ENCODE data around the gene BGN. TPM values are rescaled to one million over a fixed set of nuclear protein-coding genes. Genes with fewer than 3 reads are reported as not detected.

Gene BGN
- total and polyA plus RNA-seq, 2 donors: 3.4 to 21.6 TPM

DNA sequence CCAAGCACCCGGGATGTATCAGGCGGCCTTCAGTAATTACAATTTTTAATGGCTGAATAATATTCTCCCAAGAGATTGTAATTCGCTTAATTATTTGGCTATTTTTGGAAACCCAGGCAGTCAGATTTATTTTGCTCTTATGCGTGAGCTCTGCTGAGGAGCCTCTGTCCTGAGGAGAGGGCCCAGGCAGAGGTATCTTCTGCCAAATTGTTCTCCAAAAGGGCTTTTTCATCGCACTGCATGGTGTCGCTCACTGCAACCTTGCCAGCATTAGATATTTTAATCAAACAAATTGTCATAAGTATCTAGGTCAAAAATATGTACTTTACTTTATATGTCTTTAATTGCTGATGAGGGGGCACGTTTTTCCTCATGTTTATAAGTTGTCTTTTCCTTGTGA, 28.5 kb downstream of the BGN start:
- H3K27ac ChIP-seq (ENCODE audit: low read depth in 1 of 2, low read length in 1 of 2): no peak overlapping the region
- 94% methylated on average over 7 of the region's 7 CpGs for WGBS

DNA sequence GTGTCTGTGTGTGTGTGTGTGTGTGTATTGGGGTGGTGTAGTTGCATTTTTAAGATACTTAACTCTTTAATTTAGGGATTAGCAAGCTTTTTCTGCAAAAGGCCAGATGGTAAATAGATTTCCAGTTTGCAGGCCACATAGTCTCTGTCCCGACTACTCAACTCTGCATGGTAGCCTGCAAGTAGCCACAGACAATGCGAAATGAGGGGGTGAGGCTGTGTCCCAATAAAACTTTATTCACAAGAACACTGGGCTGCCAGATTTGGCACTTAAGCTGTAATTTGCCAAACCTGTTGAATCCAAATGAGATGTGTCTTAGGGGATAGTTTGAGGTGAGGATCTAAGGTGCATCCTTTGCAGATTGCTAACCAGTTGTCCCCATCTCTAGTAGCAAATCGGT, 29.5 kb downstream of the BGN start:
- Histone ChIP-seq H3K9me3 (ENCODE audit: control insufficient read depth in 2 of 2, insufficient read depth in 1 of 2, low read length in 1 of 2) (no peaks in the 10 kb centered on the region), H3K4me3 (ENCODE audit: low read length in 2 of 2) (no peak overlapping the region), H3K27ac (ENCODE audit: low read depth in 1 of 2, low read length in 1 of 2) (no peak overlapping the region), H3K27me3 (ENCODE audit: control insufficient read depth in 2 of 2, insufficient read depth in 1 of 2, low read length in 1 of 2) (peaks cover 0 to 69% of the 10 kb centered on the region in 2 donors), H3K4me1 (ENCODE audit: control insufficient read depth in 2 of 2, insufficient read depth in 2 of 2, low read length in 2 of 2) (peaks cover 0 to 4% of the 10 kb centered on the region in 2 donors), H3K36me3 (ENCODE audit: control insufficient read depth in 2 of 2, insufficient read depth in 2 of 2, low read length in 1 of 2) (no peaks in the 10 kb centered on the region)
- DNase-seq (ENCODE audit: low read depth in 6 of 9, low spot score in 9 of 9): no peak
- WGBS: 94% methylated on average over 3 of the region's 3 CpGs

More for the DNA sequence above, 28.5 kb downstream of the BGN start:
- no peaks in the 10 kb centered on the region for H3K36me3 ChIP-seq (ENCODE audit: control insufficient read depth in 2 of 2, insufficient read depth in 2 of 2, low read length in 1 of 2)
- H3K9me3 ChIP-seq (ENCODE audit: control insufficient read depth in 2 of 2, insufficient read depth in 1 of 2, low read length in 1 of 2): no peaks in the 10 kb centered on the region
- no peak for DNase-seq (ENCODE audit: low read depth in 6 of 9, low spot score in 9 of 9)
- peaks cover 0 to 10% of the 10 kb centered on the region in 2 donors for H3K4me1 ChIP-seq (ENCODE audit: control insufficient read depth in 2 of 2, insufficient read depth in 2 of 2, low read length in 2 of 2)
- H3K27me3 ChIP-seq (ENCODE audit: control insufficient read depth in 2 of 2, insufficient read depth in 1 of 2, low read length in 1 of 2): peaks cover 2 to 78% of the 10 kb centered on the region in 2 donors
- no peak overlapping the region for H3K4me3 ChIP-seq (ENCODE audit: low read length in 2 of 2)

DNA sequence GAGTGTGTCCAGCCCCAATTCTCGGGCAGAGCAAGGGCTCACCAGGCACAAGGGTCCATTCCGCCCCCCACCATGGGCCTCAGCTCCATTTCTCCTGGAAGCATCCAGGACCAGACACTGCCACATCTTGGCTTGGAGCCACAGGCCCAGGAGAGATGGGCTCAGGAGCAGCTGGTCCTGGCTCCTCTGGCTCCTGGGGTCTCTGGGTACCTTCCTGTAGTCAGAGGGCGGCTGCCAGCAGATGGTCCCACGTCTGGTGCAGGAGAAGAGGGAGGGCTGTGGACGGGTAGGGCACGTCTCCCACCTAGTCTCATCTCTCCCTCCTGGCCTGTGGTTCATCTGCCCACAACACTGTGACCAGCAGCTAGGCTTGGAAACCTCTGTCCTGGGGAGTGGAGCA, 30.7 kb downstream of the BGN start:
- DNase-seq (ENCODE audit: low read depth in 6 of 9, low spot score in 9 of 9): no peak
- 92% methylated on average over 6 of the region's 6 CpGs for WGBS
- Histone ChIP-seq H3K27ac (ENCODE audit: low read depth in 1 of 2, low read length in 1 of 2) (no peak overlapping the region), H3K36me3 (ENCODE audit: control insufficient read depth in 2 of 2, insufficient read depth in 2 of 2, low read length in 1 of 2) (no peaks in the 10 kb centered on the region), H3K4me1 (ENCODE audit: control insufficient read depth in 2 of 2, insufficient read depth in 2 of 2, low read length in 2 of 2) (no peaks in the 10 kb centered on the region), H3K4me3 (ENCODE audit: low read length in 2 of 2) (no peak overlapping the region), H3K27me3 (ENCODE audit: control insufficient read depth in 2 of 2, insufficient read depth in 1 of 2, low read length in 1 of 2) (peaks cover 0 to 61% of the 10 kb centered on the region in 2 donors), H3K9me3 (ENCODE audit: control insufficient read depth in 2 of 2, insufficient read depth in 1 of 2, low read length in 1 of 2) (no peaks in the 10 kb centered on the region)

DNA sequence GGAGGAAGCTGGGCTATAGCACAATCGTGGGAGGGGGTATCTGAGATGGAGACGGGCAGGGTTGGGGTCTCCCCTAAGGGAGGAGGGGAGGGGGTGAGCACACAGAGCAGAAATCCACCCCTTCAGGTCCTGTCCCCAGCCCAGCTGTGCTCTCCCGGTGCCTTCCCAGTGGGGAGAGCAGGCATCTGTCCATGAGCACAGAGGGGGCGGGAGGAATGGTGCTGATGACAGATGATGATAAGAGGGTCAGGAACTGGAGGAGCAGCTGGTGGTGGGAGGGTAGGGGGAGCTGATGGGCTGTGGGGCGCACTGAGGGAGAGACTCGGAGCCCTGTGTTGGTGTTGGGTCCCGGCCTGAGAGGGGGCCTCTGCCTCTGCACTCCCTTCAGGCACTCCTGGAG, 31.3 kb downstream of the BGN start:
- H3K27ac ChIP-seq (ENCODE audit: low read depth in 1 of 2, low read length in 1 of 2): no peak overlapping the region
- WGBS: 79% methylated on average over 7 of the region's 7 CpGs
- no peak for DNase-seq (ENCODE audit: low read depth in 6 of 9, low spot score in 9 of 9)
- no peaks in the 10 kb centered on the region for H3K36me3 ChIP-seq (ENCODE audit: control insufficient read depth in 2 of 2, insufficient read depth in 2 of 2, low read length in 1 of 2)
- H3K4me1 ChIP-seq (ENCODE audit: control insufficient read depth in 2 of 2, insufficient read depth in 2 of 2, low read length in 2 of 2): no peaks in the 10 kb centered on the region
- no peaks in the 10 kb centered on the region for H3K9me3 ChIP-seq (ENCODE audit: control insufficient read depth in 2 of 2, insufficient read depth in 1 of 2, low read length in 1 of 2)
- no peak overlapping the region for H3K4me3 ChIP-seq (ENCODE audit: low read length in 2 of 2)
- peaks cover 0 to 55% of the 10 kb centered on the region in 2 donors for H3K27me3 ChIP-seq (ENCODE audit: control insufficient read depth in 2 of 2, insufficient read depth in 1 of 2, low read length in 1 of 2)

DNA sequence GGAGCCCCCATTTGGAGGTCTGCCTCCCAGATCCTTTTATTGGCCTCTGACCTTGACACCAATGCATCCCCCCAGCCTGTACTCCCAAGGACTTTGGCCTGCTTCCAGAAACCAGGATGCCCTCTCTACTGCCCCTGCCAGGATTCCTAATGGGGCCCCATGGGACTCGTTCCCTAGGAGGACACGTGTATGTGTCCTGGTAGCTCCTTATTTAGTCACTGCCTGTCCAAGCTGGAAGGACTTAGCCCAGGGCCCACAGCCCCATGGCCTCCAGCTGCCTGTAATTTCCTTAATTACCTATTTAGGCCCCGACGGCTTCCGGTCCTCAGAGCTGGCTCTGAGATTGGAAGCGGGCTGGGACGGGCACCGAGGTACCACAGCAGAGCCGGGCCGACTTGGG, 32.0 kb downstream of the BGN start:
- no peaks in the 10 kb centered on the region for H3K36me3 ChIP-seq (ENCODE audit: control insufficient read depth in 2 of 2, insufficient read depth in 2 of 2, low read length in 1 of 2)
- no peak for DNase-seq (ENCODE audit: low read depth in 6 of 9, low spot score in 9 of 9)
- H3K27ac ChIP-seq (ENCODE audit: low read depth in 1 of 2, low read length in 1 of 2): no peak overlapping the region
- peaks cover 0 to 48% of the 10 kb centered on the region in 2 donors for H3K27me3 ChIP-seq (ENCODE audit: control insufficient read depth in 2 of 2, insufficient read depth in 1 of 2, low read length in 1 of 2)
- H3K9me3 ChIP-seq (ENCODE audit: control insufficient read depth in 2 of 2, insufficient read depth in 1 of 2, low read length in 1 of 2): no peaks in the 10 kb centered on the region
- H3K4me3 ChIP-seq (ENCODE audit: low read length in 2 of 2): no peak overlapping the region
- no peaks in the 10 kb centered on the region for H3K4me1 ChIP-seq (ENCODE audit: control insufficient read depth in 2 of 2, insufficient read depth in 2 of 2, low read length in 2 of 2)
- 67% methylated on average over 10 of the region's 10 CpGs for WGBS

DNA sequence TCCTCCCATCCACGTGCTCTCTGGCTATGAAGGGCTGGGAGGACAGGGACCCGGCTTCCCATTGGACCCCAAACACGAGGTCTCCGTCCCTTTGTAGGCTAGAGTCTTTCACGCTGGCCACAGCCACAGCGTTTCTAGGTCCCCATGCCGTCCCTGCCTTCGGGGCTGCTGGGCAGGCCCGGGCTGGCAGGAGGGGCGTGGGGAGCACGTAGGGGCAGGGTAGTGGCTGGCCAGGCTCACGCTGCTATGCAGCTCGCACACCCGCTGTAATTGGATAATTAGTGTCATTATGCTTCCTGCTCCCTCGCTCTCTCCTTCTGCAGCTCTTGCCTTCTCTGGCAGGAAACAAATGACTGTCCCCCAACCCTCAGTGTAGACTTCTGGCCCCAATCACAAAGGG, 32.4 kb downstream of the BGN start:
- Histone ChIP-seq H3K27ac (ENCODE audit: low read depth in 1 of 2, low read length in 1 of 2) (no peak overlapping the region), H3K27me3 (ENCODE audit: control insufficient read depth in 2 of 2, insufficient read depth in 1 of 2, low read length in 1 of 2) (peaks cover 0 to 43% of the 10 kb centered on the region in 2 donors), H3K36me3 (ENCODE audit: control insufficient read depth in 2 of 2, insufficient read depth in 2 of 2, low read length in 1 of 2) (no peaks in the 10 kb centered on the region), H3K9me3 (ENCODE audit: control insufficient read depth in 2 of 2, insufficient read depth in 1 of 2, low read length in 1 of 2) (no peaks in the 10 kb centered on the region), H3K4me3 (ENCODE audit: low read length in 2 of 2) (no peak overlapping the region), H3K4me1 (ENCODE audit: control insufficient read depth in 2 of 2, insufficient read depth in 2 of 2, low read length in 2 of 2) (no peaks in the 10 kb centered on the region)
- DNase-seq (ENCODE audit: low read depth in 6 of 9, low spot score in 9 of 9): no peak
- 80% methylated on average over 15 of the region's 15 CpGs for WGBS

DNA sequence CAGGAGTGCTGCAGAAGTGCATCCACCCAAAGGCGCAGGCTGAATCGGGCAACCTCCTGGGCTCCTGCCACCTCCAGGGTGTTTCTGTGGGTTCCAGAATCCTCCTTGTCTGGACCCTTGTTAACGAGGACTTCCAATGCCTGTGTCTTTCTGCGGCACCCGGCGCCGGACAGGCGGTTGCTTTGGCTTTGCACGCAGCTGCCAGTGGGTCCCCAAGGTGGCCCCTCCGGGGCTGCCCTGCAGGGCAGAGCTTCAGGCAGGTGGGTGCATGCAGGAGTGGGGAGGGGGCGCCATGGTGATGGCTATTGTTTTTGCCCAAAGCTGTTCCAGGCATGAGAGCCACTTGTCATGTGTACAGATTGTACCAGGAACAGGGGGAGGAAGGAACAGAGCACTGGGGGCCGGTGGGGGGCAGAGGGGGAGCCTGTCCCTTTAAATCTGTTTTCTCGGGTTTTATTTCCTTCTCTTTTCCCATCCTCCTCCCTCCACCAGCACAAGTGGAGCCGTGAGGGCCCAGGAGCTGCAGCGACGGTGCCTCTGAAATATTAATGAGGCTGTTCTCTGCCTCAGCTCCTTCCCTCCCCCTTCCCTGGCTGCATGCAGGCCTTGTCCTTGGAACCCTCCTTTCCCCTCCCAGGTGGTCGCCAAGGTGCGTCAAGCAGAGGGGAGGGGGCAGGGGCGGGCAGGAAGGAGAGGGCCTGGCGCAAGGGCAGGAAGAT, 35.8 kb downstream of the BGN start:
- Histone ChIP-seq H3K36me3 (ENCODE audit: control insufficient read depth in 2 of 2, insufficient read depth in 2 of 2, low read length in 1 of 2) (no peaks in the 10 kb centered on the region), H3K4me1 (ENCODE audit: control insufficient read depth in 2 of 2, insufficient read depth in 2 of 2, low read length in 2 of 2) (no peaks in the 10 kb centered on the region), H3K9me3 (ENCODE audit: control insufficient read depth in 2 of 2, insufficient read depth in 1 of 2, low read length in 1 of 2) (no peaks in the 10 kb centered on the region), H3K4me3 (ENCODE audit: low read length in 2 of 2) (no peak overlapping the region), H3K27me3 (ENCODE audit: control insufficient read depth in 2 of 2, insufficient read depth in 1 of 2, low read length in 1 of 2) (peaks cover 0 to 27% of the 10 kb centered on the region in 2 donors), H3K27ac (ENCODE audit: low read depth in 1 of 2, low read length in 1 of 2) (no peak overlapping the region)
- whole genome bisulfite sequencing: 79% methylated on average over 18 of the region's 20 CpGs
- no peak for DNase-seq (ENCODE audit: low read depth in 6 of 9, low spot score in 9 of 9)

DNA sequence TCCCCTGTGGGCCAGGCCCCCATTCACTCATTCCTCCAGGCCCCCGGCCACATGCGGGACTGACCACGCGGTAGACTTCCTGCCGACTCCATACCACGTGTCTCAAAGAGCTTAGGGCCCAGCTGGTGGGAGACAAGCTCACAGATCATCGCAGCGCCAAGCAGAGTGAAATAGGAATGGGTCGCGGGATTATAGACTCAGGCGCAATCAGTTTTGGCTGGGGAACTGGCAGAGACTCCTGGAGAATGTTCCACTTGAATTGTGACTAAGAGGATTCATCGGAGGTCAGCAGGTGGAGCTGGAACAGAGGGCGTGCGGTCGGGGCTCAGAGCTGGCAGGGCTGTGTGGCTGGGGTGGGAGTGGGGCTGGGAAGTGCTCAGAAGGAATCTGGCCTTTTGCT, 38.3 kb downstream of the BGN start:
- no peaks in the 10 kb centered on the region for H3K36me3 ChIP-seq (ENCODE audit: control insufficient read depth in 2 of 2, insufficient read depth in 2 of 2, low read length in 1 of 2)
- WGBS: 85% methylated on average over 15 of the region's 15 CpGs
- peaks cover 3 to 5% of the 10 kb centered on the region in 2 donors for H3K27me3 ChIP-seq (ENCODE audit: control insufficient read depth in 2 of 2, insufficient read depth in 1 of 2, low read length in 1 of 2)
- no peaks in the 10 kb centered on the region for H3K4me1 ChIP-seq (ENCODE audit: control insufficient read depth in 2 of 2, insufficient read depth in 2 of 2, low read length in 2 of 2)
- no peak overlapping the region for H3K4me3 ChIP-seq (ENCODE audit: low read length in 2 of 2)
- no peaks in the 10 kb centered on the region for H3K9me3 ChIP-seq (ENCODE audit: control insufficient read depth in 2 of 2, insufficient read depth in 1 of 2, low read length in 1 of 2)
- no peak overlapping the region for H3K27ac ChIP-seq (ENCODE audit: low read depth in 1 of 2, low read length in 1 of 2)
- DNase-seq (ENCODE audit: low read depth in 6 of 9, low spot score in 9 of 9): no peak

DNA sequence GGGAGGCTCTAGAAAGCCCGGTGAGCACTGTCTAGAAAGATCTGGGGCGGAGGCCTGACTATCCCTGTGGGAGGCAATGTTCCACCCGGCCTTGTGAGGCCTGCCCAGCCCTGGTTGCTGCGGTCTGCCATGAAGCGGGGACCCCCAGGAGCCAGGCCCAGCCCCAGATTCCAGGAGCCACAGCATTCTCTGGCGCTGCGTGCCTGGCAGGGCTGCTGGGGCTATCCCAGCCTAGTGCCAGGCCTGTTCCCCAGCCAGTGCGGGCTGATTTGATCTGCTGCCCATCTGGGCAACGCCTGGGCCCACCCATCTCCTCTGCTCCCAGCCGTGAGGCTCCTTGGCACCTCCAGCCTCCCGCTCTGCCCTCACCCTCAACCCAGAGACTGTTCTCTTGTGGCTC, 42.3 kb downstream of the BGN start:
- Histone ChIP-seq H3K9me3 (ENCODE audit: control insufficient read depth in 2 of 2, insufficient read depth in 1 of 2, low read length in 1 of 2) (no peaks in the 10 kb centered on the region), H3K27ac (ENCODE audit: low read depth in 1 of 2, low read length in 1 of 2) (no peak overlapping the region), H3K27me3 (ENCODE audit: control insufficient read depth in 2 of 2, insufficient read depth in 1 of 2, low read length in 1 of 2) (peaks cover 3 to 14% of the 10 kb centered on the region in 2 donors), H3K36me3 (ENCODE audit: control insufficient read depth in 2 of 2, insufficient read depth in 2 of 2, low read length in 1 of 2) (no peaks in the 10 kb centered on the region), H3K4me1 (ENCODE audit: control insufficient read depth in 2 of 2, insufficient read depth in 2 of 2, low read length in 2 of 2) (no peaks in the 10 kb centered on the region), H3K4me3 (ENCODE audit: low read length in 2 of 2) (no peak overlapping the region)
- no peak for DNase-seq (ENCODE audit: low read depth in 6 of 9, low spot score in 9 of 9)
- WGBS: 87% methylated on average over 11 of the region's 11 CpGs
